HG02588 (cell line): Measurements from ENCODE around the gene CELSR1.
"Not testable (repeated sequence)": the region's sequence is repeated elsewhere in the genome, so short reads cannot be mapped to it uniquely, and the experiment has no call there.

Experiments
- ATAC-seq: cut with Tn5 transposase; IDR thresholded peaks from one replicate; pipeline ENCODE4 v1.9.1; 2021; ENCODE audit warnings: mild to moderate bottlenecking, moderate library complexity; ENCODE audit not compliant: unreplicated experiment

Gene CELSR1

DNA sequence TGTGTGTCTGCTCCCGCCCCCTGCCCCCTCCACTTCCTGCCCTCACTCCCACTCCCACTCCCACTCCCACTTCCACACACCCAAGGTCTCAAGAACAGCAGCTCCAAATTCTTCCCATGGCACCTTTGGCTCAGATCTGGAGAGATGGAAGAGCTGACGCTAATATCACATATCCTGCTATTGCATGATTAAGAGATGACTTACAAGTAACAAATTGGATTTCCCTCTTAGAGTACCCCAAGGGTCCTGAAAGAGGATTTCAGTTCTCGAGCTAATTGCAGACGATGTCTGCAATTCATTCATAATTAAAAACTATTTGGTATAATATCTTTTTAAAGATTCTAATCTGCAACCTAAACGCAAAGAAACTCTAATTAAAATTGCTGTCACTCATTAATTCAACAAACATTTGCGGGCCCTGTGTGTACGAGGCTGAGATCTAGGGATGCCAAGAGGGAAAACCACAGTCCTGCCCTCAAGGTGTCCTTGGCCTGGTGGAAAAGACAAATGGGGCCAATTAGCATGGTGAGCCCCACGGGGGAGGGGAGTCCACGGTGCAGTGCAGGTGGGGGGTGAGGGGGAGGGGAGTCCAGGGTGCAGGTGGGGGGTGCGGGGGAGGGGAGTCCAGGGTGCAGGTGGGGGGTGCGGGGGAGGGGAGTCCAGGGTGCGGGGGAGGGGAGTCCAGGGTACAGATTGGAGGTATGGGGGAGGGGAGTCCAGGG, 50.3 kb downstream of the CELSR1 start:
- ATAC-seq, result no peak

DNA sequence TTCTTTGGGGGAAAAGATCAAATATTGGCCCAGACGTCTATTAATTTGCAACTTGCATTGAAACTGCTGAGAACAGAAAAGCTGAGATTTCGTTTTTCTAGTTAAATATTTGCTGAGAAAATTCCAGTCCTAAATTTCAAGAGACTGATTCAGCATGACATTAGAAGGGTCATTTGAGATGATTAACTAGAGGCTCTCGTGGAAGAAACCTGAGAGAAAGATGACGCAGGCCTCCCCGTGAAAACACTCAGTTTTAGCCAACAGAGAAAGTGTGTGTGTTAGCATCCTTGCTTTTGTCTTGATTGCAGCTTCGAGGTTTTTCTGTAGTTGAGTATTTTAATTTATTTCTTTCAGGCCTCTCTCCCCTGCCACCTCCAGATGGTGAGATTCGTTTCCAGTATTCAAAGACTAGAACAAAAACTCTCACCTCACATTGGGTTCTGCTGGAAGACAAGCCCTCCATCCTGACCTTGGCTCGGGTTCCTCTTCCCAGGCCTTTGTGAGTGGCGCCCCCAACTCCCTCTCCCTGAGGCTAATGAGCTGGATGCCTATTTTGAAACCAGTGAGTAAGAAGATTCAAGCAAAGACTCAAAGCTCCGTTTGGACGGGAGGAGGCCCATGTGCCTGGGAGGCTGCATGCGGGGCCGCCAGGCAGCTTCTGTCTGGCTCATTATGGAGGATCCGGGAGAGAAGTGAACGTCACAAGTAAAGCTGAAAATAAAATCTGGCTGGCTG, 52.4 kb downstream of the CELSR1 start:
- ATAC-seq, result no peak

DNA sequence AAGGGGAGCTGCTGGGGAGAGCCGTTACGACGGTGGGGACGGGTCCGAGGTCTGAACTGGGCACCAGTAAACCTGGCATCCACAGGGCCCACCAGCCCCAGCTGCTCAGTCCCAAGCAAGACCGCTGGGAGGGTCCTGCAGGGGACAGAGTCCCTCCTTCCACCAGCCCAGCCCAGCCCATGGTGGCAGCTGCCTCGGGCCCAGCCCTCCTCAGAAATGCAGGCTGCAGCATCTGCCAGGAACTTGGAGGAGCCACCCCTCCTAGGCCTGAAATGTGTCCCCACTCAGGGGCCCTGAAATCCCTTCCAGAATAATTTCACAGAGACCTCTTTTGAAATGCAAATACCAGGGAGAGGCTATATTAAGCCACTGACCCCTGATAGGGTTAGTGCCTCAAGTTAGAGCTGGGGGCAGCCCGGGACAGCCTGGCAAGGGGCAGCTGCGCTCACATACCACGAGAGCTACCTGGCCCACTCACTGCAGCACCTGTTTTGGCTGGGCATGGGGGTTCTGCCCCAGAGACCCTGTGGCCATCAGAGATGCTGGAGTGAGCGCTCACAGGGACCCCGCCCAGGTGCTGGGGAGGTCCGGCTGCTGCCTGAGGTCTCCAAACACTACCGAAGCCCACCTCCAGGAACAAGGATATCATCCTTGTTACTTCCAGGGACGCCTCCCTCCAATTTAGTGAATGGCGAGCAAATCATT, 53.1 kb downstream of the CELSR1 start:
- no peak for ATAC-seq

DNA sequence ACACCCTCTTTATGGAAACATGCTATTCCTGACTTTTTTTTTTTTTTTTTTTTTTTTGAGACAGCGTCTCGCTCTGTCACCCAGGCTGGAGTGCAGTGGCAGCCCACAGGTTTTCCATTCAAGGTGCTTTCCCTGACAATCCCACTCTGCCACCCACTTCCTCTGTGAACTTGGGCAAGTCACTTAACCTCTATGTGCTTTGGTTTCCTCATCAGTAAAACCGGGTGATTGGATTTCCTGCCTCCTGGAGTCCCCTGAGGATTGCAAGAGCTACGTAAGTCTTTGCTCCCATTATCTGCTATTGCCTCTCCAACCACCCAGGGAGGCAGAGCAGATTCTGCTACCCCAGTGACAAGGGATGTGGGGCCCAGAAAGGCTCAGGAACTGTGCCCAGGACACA, 54.1 kb downstream of the CELSR1 start:
- ATAC-seq, result no peak

DNA sequence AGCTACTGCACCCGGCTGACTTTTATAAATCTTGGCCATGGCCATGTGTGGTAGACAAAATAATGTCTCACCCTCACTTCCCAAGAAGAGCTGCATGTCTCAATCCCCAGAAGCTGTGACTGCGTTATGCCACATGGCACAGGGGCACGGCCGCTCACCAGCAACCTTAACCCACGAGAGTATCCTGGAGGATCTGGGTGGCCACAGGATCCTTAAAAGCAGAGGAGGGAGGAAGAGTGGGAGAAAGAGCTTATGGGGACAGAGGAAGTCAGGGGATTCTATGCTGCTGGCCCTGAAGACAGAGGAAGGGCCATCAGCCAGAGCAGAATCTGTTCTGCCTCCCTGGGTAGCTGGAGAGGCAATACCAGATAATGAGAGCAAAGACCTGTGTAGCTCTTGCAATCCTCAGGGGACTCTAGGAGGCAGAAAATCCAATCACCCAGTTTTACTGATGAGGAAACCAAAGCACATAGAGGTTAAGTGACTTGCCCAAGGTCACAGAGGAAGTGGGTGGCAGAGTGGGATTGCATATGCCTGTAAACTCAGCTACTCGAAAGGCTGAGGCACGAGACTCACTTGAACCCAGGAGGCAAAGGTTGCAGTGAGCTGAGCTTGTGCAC, 55.3 kb downstream of the CELSR1 start:
- no peak for ATAC-seq

DNA sequence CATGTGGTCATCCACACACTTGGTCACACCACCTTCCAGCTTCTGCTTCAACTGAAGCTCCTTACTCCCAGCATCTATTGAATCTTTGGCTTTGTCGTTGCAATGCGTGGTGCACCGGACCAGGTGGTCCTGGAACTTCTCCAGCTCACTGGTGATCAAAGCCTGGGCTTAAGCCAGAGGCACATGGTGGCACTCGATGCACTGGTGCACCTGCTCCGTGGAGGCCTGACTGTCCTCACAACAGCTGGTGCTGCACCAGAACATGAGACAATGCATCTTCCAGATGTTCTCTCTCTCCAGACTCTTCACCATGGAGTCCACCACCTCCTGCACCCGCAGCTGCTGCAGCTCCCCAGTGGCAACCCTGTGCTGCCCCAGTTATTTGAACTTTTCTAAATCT, 56.0 kb downstream of the CELSR1 start:
- ATAC-seq, result no peak

DNA sequence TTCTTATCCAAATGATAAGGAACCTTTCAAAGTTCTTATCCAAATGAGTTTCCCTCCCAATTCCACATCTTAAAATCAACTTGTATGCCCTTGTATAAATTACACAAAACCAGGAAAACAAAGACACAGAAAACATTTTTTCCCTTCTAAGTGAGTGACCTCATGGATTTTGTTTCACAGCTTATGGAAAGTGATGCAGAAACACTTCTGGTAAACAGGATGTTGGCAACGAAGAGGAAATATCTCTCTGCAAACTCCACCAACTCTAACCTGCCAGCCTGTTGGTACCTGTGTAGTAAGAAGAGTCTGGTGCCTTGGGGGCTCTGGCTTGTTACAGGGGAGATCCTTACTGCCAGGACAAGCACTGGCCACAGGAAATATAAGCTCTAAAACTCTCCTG, 57.0 kb downstream of the CELSR1 start:
- no peak for ATAC-seq

DNA sequence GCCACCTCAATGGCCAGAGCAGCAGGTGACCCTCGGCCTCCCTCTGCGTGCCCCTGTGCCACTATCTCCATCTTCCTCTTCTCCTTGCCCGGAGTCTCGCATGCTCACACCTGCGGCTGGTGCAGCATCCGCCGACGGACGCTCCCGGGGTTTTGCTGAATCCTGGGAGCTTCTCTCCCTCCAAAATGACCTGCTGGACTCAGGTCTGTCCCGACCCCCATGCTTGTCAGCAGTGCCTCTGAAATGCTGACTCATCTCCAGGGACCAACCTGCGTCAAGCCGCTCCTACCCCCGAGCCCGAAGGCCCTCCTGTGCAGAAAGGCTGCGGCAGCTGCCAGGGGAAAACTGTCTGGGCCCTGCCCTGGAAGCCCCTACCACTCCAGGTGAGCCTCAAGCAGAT, 58.4 kb downstream of the CELSR1 start:
- ATAC-seq, result no peak

DNA sequence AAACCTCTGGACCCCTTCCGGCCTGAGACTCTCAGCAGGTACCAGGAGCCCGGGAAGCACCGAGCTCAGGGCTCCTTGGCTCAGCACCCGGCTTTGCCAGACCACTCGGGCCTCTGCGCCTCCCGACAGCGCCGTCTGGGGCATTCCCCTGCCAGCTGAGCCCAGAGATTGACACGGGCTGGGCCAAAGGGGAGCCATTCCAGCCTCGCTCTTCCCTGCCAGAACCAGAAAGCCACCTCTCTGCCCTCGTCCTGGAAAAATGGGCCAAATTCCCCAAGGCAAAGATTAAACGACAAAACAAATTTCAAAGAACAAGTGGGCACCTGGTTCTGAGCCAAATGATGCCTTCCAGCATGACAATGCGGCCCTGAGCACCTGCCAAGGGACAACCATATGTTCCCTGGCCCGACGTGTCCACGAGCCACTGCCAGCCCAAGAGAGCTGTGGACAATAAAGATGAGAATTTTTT, 59.3 kb downstream of the CELSR1 start:
- ATAC-seq, result no peak

DNA sequence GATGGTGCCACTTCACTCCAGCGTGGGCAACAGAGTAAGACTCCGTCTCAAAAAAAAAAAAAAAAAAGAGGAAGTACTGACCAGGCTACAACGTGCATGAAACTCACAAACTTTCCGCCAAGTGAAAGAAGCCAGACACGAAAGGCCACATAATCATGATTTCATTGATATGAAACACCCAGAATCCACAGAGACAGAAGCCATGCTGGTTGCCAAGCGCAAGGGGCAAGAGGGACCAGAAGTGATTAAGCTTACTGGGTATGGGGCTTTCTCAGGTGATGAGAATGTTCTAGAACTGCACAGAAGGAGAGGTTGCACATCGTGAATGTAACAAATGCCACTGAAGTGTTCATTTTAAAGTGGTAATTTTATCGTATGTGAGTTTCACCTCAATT, 60.9 kb downstream of the CELSR1 start:
- no peak for ATAC-seq

GRCh38 chr22:46473896-46474557, 63.4 kb downstream of the CELSR1 start:
- no peak for ATAC-seq

GRCh38 chr22:46473021-46473779, 64.2 kb downstream of the CELSR1 start:
- no peak for ATAC-seq

DNA sequence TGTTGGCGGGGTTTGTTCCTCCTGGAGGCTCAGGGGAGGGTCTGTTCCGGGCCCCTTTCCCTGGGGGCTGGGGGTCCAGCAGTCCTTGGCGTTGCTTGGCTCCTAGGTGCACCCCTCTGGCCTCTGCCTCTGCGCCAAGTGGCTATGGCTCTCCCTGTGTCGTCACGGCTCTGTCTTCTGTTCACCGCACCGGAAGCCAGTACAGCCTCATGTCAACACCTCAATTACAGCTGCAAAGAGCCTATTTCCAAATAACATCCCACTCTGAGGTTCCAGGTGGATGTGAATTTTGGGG, 64.8 kb downstream of the CELSR1 start:
- ATAC-seq, result no peak

DNA sequence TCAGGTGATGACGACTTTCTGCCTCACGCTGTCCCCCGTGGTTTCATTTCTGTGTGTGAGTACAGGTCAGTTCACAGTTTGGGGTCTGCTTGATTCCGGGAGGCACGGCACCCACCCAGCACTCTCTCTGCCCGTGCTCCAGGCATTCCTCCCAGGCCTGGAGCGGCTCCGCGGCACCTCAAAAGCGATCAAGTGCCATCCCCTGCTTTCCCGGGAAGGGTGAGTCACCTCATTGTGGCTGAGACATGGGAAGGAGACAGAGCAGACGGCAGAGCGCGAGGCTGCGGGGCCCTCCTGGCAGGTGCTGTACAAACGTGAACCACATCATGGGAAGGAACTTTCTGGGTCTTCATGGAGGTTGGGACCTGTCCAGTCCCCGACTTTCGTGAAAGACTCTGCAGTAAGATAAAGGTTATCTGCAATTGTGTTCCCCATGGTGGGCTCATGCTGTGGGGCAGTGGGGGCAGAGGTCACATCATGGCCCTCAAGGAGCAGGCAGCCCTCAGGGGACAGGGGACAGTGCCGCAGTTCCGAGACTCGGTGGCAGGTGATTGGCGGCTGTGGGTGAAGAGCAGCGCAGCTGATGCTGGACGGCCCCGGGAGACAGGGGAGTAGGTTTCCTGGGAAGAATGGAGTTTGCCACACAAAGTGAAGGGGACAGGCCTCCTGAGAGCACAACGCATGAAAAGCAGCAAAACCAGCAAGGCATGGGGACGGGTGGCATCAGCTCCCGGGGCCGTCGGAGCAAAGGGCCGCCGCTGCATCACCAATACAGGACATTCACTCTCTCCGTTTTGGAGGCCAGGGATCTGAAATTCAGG, 65.3 kb downstream of the CELSR1 start:
- no peak for ATAC-seq

- ATAC-seq, result not testable (repeated sequence)
These were observed 66.1 kb downstream of the CELSR1 start for GRCh38 chr22:46471330-46471729.

- ATAC-seq, result no peak
These were observed 67.7 kb downstream of the CELSR1 start for GRCh38 chr22:46469711-46470110.

GRCh38 chr22:46467006-46467405, 70.4 kb downstream of the CELSR1 start:
- ATAC-seq, result no peak

DNA sequence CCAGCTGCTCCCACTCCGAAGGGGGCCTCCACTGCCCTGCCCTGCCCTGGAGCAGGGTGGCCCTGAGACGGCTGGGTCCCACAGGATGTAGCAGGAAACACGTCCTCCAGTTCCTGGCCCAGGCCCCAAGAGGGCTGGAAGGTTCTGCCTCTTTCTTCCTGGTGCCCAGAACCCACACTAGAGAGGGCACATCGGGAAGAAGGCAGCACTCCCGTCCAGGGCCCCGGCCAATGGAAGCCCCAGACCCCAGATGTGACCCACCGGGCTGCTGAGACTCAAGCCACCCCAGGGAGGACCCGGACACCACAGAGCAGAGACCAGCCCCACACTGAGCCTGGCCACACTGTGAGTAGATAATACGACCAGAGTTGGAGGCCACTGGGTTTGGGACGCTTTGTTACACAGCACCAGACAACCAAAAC, 71.2 kb downstream of the CELSR1 start:
- no peak for ATAC-seq

- ATAC-seq, result no peak
These were observed 71.6 kb downstream of the CELSR1 start for GRCh38 chr22:46465793-46466192.

DNA sequence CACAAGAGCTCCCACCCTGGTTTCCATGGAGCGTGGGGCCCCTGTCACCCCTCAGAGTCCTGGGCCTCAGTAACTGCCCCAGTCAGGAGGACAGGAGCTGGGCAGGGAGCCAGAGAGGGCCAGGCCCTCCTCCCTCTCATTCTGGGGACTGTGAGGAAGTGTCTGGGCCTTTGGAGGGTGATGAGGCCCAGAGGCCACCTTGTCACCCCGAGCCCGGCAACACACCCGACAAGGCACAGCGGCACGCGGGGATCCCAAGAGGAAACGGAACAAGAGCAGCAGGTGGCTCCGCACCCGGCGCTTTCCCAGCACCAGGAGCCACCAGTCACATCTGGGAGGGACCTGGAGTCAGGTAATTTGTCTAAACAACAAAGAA, 72.1 kb downstream of the CELSR1 start:
- no peak for ATAC-seq
